Measurements from ENCODE around the gene ADTRP.

Gene ADTRP

GRCh38 chr6:11815231-11815630 is 36.6 kb upstream of the ADTRP start:
- no peak for TF ChIP-seq CTCF (IDR thresholded peaks at IDR 0.05; ENCODE audit: control insufficient read depth, extremely low read depth, insufficient read depth)
- H3K4me3 ChIP-seq (ENCODE audit: low read depth, low read length), result no peak overlapping the region
- no peak for DNase-seq (ENCODE audit: low read depth)

- no peak overlapping the region for H3K4me3 ChIP-seq (ENCODE audit: low read depth, low read length)
- no peak for DNase-seq (ENCODE audit: low read depth)
- TF ChIP-seq CTCF (IDR thresholded peaks at IDR 0.05; ENCODE audit: control insufficient read depth, extremely low read depth, insufficient read depth), result no peak
These were observed 36.2 kb upstream of the ADTRP start for GRCh38 chr6:11814819-11815218.

- H3K4me3 ChIP-seq (ENCODE audit: low read depth, low read length), result no peak overlapping the region
- TF ChIP-seq CTCF (IDR thresholded peaks at IDR 0.05; ENCODE audit: control insufficient read depth, extremely low read depth, insufficient read depth), result no peak
- no peak for DNase-seq (ENCODE audit: low read depth)
These were observed 35.5 kb upstream of the ADTRP start for GRCh38 chr6:11814106-11814505.

DNA sequence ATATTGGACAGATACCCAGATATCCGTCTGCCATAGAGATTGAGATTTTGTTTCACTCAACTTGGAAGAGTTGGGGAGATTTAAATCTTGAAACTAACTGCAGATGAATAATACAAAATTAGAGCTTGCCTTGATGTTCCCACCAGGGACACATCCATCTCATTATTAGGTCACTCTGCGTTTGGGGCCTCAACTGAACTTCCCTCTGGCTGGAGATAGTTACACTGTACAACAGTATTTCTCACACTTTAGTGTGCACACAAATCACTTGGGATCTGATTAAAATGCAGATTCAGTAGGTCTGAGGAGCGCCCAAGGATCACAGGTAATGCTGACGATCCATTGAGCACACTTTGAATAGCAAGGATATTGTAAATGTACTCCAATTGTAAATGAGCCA is 35.0 kb upstream of the ADTRP start:
- no peak for DNase-seq (ENCODE audit: low read depth)

GRCh38 chr6:11812951-11813350 is 34.3 kb upstream of the ADTRP start:
- no peak overlapping the region for H3K4me3 ChIP-seq (ENCODE audit: low read depth, low read length)
- no peak for DNase-seq (ENCODE audit: low read depth)
- TF ChIP-seq CTCF (IDR thresholded peaks at IDR 0.05; ENCODE audit: control insufficient read depth, extremely low read depth, insufficient read depth), result no peak

More for the DNA sequence above, 35.0 kb upstream of the ADTRP start:
- TF ChIP-seq CTCF (IDR thresholded peaks at IDR 0.05; ENCODE audit: control insufficient read depth, extremely low read depth, insufficient read depth), result no peak
- H3K4me3 ChIP-seq (ENCODE audit: low read depth, low read length), result no peak overlapping the region

GRCh38 chr6:11812439-11812838 is 33.8 kb upstream of the ADTRP start:
- no peak for TF ChIP-seq CTCF (IDR thresholded peaks at IDR 0.05; ENCODE audit: control insufficient read depth, extremely low read depth, insufficient read depth)
- no peak overlapping the region for H3K4me3 ChIP-seq (ENCODE audit: low read depth, low read length)
- DNase-seq (ENCODE audit: low read depth), result no peak

- H3K4me3 ChIP-seq (ENCODE audit: low read depth, low read length), result no peak overlapping the region
- no peak for DNase-seq (ENCODE audit: low read depth)
- no peak for TF ChIP-seq CTCF (IDR thresholded peaks at IDR 0.05; ENCODE audit: control insufficient read depth, extremely low read depth, insufficient read depth)
These were observed 33.2 kb upstream of the ADTRP start for GRCh38 chr6:11811644-11812264.
